GM15510 (cell line): ENCODE results near the gene HEG1.

ENCODE experiments used
- POLR2A ChIP-seq: IDR thresholded peaks from 3 replicates; pipeline ENCODE4 v1.6.1; 2011; ENCODE audit warnings: borderline replicate concordance; ENCODE audit not compliant: insufficient read length; ENCODE audit errors: extremely low read depth

The HEG1 gene

GRCh38 chr3:125059488-125060245, 3.9 kb upstream of the HEG1 start:
- TF ChIP-seq POLR2A, result no peak

GRCh38 chr3:125058959-125059358, 3.2 kb upstream of the HEG1 start:
- TF ChIP-seq POLR2A, result no peak

- TF ChIP-seq POLR2A, result no peak
Observed at GRCh38 chr3:125058529-125058928, 2.7 kb upstream of the HEG1 start.

GRCh38 chr3:125057186-125057850, 1.5 kb upstream of the HEG1 start:
- TF ChIP-seq POLR2A, result no peak

- no peak for TF ChIP-seq POLR2A
Observed at GRCh38 chr3:125055331-125055912, 375 bp downstream of the HEG1 start.

GRCh38 chr3:125054449-125055329, 1.1 kb downstream of the HEG1 start:
- TF ChIP-seq POLR2A, result no peak

GRCh38 chr3:125054062-125054448, 1.7 kb downstream of the HEG1 start:
- TF ChIP-seq POLR2A, result no peak

- TF ChIP-seq POLR2A, result no peak
Observed at GRCh38 chr3:125053304-125053699, 2.5 kb downstream of the HEG1 start.

GRCh38 chr3:125052624-125053303, 3.0 kb downstream of the HEG1 start:
- no peak for TF ChIP-seq POLR2A

GRCh38 chr3:125051715-125052581, 3.8 kb downstream of the HEG1 start:
- no peak for TF ChIP-seq POLR2A

GRCh38 chr3:125051205-125051604, 4.6 kb downstream of the HEG1 start:
- TF ChIP-seq POLR2A, result no peak

- TF ChIP-seq POLR2A, result no peak
Observed at GRCh38 chr3:125050488-125051090, 5.2 kb downstream of the HEG1 start.

GRCh38 chr3:125048282-125048681, 7.5 kb downstream of the HEG1 start:
- no peak for TF ChIP-seq POLR2A
